Measurements from ENCODE around the gene CDH23.

Gene CDH23

DNA sequence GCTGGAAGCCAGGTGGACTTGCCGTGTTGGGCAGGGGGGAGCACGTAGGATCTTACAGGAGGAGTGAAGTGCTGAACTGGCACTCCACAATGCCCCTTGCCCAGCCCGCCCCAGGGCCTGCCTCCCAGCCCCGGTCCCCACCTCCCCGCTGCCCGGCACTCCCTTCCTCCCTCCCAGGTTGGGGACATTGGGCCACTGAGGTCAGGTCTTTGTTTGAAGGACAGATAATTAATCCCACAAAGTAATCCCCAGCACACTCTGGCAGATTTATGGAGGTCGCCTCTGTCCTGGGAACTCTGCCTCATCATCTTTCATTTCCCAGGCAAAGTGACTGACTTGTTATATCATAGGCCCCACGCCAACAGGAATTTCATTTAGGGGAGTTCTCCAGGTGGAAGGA lies 200.0 kb downstream of the CDH23 start:
- TF ChIP-seq SIN3A (IDR thresholded peaks at IDR 0.05; ENCODE audit: borderline replicate concordance, insufficient read depth, low read length), result no peak
- TF ChIP-seq, protein P1, sequence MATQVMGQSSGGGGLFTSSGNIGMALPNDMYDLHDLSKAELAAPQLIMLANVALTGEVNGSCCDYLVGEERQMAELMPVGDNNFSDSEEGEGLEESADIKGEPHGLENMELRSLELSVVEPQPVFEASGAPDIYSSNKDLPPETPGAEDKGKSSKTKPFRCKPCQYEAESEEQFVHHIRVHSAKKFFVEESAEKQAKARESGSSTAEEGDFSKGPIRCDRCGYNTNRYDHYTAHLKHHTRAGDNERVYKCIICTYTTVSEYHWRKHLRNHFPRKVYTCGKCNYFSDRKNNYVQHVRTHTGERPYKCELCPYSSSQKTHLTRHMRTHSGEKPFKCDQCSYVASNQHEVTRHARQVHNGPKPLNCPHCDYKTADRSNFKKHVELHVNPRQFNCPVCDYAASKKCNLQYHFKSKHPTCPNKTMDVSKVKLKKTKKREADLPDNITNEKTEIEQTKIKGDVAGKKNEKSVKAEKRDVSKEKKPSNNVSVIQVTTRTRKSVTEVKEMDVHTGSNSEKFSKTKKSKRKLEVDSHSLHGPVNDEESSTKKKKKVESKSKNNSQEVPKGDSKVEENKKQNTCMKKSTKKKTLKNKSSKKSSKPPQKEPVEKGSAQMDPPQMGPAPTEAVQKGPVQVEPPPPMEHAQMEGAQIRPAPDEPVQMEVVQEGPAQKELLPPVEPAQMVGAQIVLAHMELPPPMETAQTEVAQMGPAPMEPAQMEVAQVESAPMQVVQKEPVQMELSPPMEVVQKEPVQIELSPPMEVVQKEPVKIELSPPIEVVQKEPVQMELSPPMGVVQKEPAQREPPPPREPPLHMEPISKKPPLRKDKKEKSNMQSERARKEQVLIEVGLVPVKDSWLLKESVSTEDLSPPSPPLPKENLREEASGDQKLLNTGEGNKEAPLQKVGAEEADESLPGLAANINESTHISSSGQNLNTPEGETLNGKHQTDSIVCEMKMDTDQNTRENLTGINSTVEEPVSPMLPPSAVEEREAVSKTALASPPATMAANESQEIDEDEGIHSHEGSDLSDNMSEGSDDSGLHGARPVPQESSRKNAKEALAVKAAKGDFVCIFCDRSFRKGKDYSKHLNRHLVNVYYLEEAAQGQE (IDR thresholded peaks at IDR 0.05; ENCODE audit: insufficient read depth in 1 of 2, low read depth in 2 of 2, low read length in 2 of 2), result no peak
- TF ChIP-seq POLR2AphosphoS5 (IDR thresholded peaks at IDR 0.05; ENCODE audit: low read depth, low read length), result no peak
- no peak for TF ChIP-seq TAF1 (IDR thresholded peaks at IDR 0.05; ENCODE audit: borderline replicate concordance, insufficient read depth, low read length)
- TF ChIP-seq FOXP2 (optimal IDR thresholded peaks at IDR 0.05; ENCODE audit: borderline replicate concordance, extremely low read depth, extremely low read length, insufficient read depth), result no peak

- no peak for TF ChIP-seq TAF1 (IDR thresholded peaks at IDR 0.05; ENCODE audit: borderline replicate concordance, insufficient read depth, low read length)
- no peak for TF ChIP-seq SIN3A (IDR thresholded peaks at IDR 0.05; ENCODE audit: borderline replicate concordance, insufficient read depth, low read length)
- TF ChIP-seq FOXP2 (optimal IDR thresholded peaks at IDR 0.05; ENCODE audit: borderline replicate concordance, extremely low read depth, extremely low read length, insufficient read depth), result no peak
- TF ChIP-seq, protein P1 (IDR thresholded peaks at IDR 0.05; ENCODE audit: insufficient read depth in 1 of 2, low read depth in 2 of 2, low read length in 2 of 2), result no peak
Measured at GRCh38 chr10:71597821-71598498, 201.2 kb downstream of the CDH23 start.

- TF ChIP-seq TAF1 (IDR thresholded peaks at IDR 0.05; ENCODE audit: borderline replicate concordance, insufficient read depth, low read length) (no peak), SIN3A (IDR thresholded peaks at IDR 0.05; ENCODE audit: borderline replicate concordance, insufficient read depth, low read length) (no peak)
Measured at GRCh38 chr10:71598621-71599055, 201.9 kb downstream of the CDH23 start.

DNA sequence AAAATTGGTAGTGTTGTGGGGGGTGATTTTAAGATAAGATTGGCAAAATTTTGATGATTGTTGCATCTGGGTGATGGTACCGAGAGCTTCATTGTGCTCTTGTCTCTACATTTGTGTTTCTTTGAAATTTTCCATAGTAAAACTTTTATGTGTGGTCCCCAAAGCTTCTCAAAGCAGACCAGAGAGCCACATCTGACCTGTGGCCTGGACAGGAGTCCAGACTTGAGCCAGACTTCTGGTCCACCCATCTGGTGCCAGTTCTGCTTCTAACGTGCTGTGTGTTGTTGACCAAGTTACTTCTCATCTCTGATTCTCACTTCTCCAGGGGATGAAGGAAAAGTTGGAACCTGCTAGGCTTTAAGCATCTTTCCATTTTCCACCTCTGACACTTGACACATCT lies 202.8 kb downstream of the CDH23 start:
- TF ChIP-seq POLR2AphosphoS5 (IDR thresholded peaks at IDR 0.05; ENCODE audit: low read depth, low read length) (no peak), FOXP2 (optimal IDR thresholded peaks at IDR 0.05; ENCODE audit: borderline replicate concordance, extremely low read depth, extremely low read length, insufficient read depth) (no peak), SIN3A (IDR thresholded peaks at IDR 0.05; ENCODE audit: borderline replicate concordance, insufficient read depth, low read length) (no peak), TAF1 (IDR thresholded peaks at IDR 0.05; ENCODE audit: borderline replicate concordance, insufficient read depth, low read length) (no peak)
- TF ChIP-seq, protein P1 (IDR thresholded peaks at IDR 0.05; ENCODE audit: insufficient read depth in 1 of 2, low read depth in 2 of 2, low read length in 2 of 2), result no peak

GRCh38 chr10:71600849-71601248 lies 204.1 kb downstream of the CDH23 start:
- no peak for TF ChIP-seq SIN3A (IDR thresholded peaks at IDR 0.05; ENCODE audit: borderline replicate concordance, insufficient read depth, low read length)
- TF ChIP-seq TAF1 (IDR thresholded peaks at IDR 0.05; ENCODE audit: borderline replicate concordance, insufficient read depth, low read length), result no peak
- TF ChIP-seq, protein P1 (IDR thresholded peaks at IDR 0.05; ENCODE audit: insufficient read depth in 1 of 2, low read depth in 2 of 2, low read length in 2 of 2), result no peak
- TF ChIP-seq FOXP2 (optimal IDR thresholded peaks at IDR 0.05; ENCODE audit: borderline replicate concordance, extremely low read depth, extremely low read length, insufficient read depth), result no peak
- no peak for TF ChIP-seq POLR2AphosphoS5 (IDR thresholded peaks at IDR 0.05; ENCODE audit: low read depth, low read length)
